ENCODE measurements around the gene RNF32. TPM values are rescaled to one million over a fixed set of nuclear protein-coding genes. Genes with fewer than 3 reads are reported as not detected.
"Not testable (repeated sequence)": the region's sequence is repeated elsewhere in the genome, so short reads cannot be mapped to it uniquely, and the experiment has no call there.

Gene RNF32
- polyA plus RNA-seq, 3 donors: 2.3 to 2.9 (median 2.9) TPM

- DNase-seq (ENCODE audit: low read depth in 3 of 3, low spot score in 2 of 3): no peak
Measured at GRCh38 chr7:156668130-156668741, 27.7 kb downstream of the RNF32 start.

GRCh38 chr7:156669035-156669828, 28.7 kb downstream of the RNF32 start:
- no peak for DNase-seq (ENCODE audit: low read depth in 3 of 3, low spot score in 2 of 3)

- DNase-seq (ENCODE audit: low read depth in 3 of 3, low spot score in 2 of 3): no peak
Measured at GRCh38 chr7:156673454-156673853, 32.9 kb downstream of the RNF32 start.

- no peak for DNase-seq (ENCODE audit: low read depth in 3 of 3, low spot score in 2 of 3)
Measured at GRCh38 chr7:156673902-156674301, 33.3 kb downstream of the RNF32 start.

- DNase-seq (ENCODE audit: low read depth in 3 of 3, low spot score in 2 of 3): no peak
Measured at GRCh38 chr7:156675721-156676120, 35.1 kb downstream of the RNF32 start.

GRCh38 chr7:156676263-156676662, 35.7 kb downstream of the RNF32 start:
- no peak for DNase-seq (ENCODE audit: low read depth in 3 of 3, low spot score in 2 of 3)

- no peak for DNase-seq (ENCODE audit: low read depth in 3 of 3, low spot score in 2 of 3)
Measured at GRCh38 chr7:156677374-156678054, 36.9 kb downstream of the RNF32 start.

GRCh38 chr7:156680281-156680680, 39.7 kb downstream of the RNF32 start:
- DNase-seq (ENCODE audit: low read depth in 3 of 3, low spot score in 2 of 3): no peak

GRCh38 chr7:156682928-156683327, 42.4 kb downstream of the RNF32 start:
- DNase-seq (ENCODE audit: low read depth in 3 of 3, low spot score in 2 of 3): no peak

- no peak for DNase-seq (ENCODE audit: low read depth in 3 of 3, low spot score in 2 of 3)
Measured at GRCh38 chr7:156684251-156684650, 43.7 kb downstream of the RNF32 start.

GRCh38 chr7:156684661-156685060, 44.1 kb downstream of the RNF32 start:
- no peak for DNase-seq (ENCODE audit: low read depth in 3 of 3, low spot score in 2 of 3)

- no peak for DNase-seq (ENCODE audit: low read depth in 3 of 3, low spot score in 2 of 3)
Measured at GRCh38 chr7:156691764-156692163, 51.2 kb downstream of the RNF32 start.

GRCh38 chr7:156692849-156693248, 52.3 kb downstream of the RNF32 start:
- no peak for DNase-seq (ENCODE audit: low read depth in 3 of 3, low spot score in 2 of 3)

GRCh38 chr7:156693627-156694026, 53.1 kb downstream of the RNF32 start:
- DNase-seq (ENCODE audit: low read depth in 3 of 3, low spot score in 2 of 3): no peak

GRCh38 chr7:156697283-156697682, 56.7 kb downstream of the RNF32 start:
- not testable (repeated sequence) for DNase-seq (ENCODE audit: low read depth in 3 of 3, low spot score in 2 of 3)

- DNase-seq (ENCODE audit: low read depth in 3 of 3, low spot score in 2 of 3): not testable (repeated sequence)
Measured at GRCh38 chr7:156698512-156698911, 57.9 kb downstream of the RNF32 start.

- DNase-seq (ENCODE audit: low read depth in 3 of 3, low spot score in 2 of 3): not testable (repeated sequence)
Measured at GRCh38 chr7:156701787-156702186, 61.2 kb downstream of the RNF32 start.

GRCh38 chr7:156702399-156702798, 61.8 kb downstream of the RNF32 start:
- DNase-seq (ENCODE audit: low read depth in 3 of 3, low spot score in 2 of 3): no peak

- DNase-seq (ENCODE audit: low read depth in 3 of 3, low spot score in 2 of 3): no peak
Measured at GRCh38 chr7:156703209-156703608, 62.6 kb downstream of the RNF32 start.

GRCh38 chr7:156703773-156704482, 63.4 kb downstream of the RNF32 start:
- DNase-seq (ENCODE audit: low read depth in 3 of 3, low spot score in 2 of 3): no peak

Data from right renal cortex interstitium (tissue), 3 donors.